Stomach (tissue), 9 donors: ENCODE measurements around the gene TRAK1. TPM values are rescaled to one million over a fixed set of nuclear protein-coding genes. Genes with fewer than 3 reads are reported as not detected.

Experiments used
- DNase-seq, 2 donors: peaks; one replicate each; pipeline versions ENCODE4 v3.0.0 to v3.0.0-alpha.2; 2013 to 2019
- H3K27ac ChIP-seq, 5 donors: fragments of 200-600 bp in 4 of 5; sonication (generic) in 4 of 5; one replicate each; pipeline ENCODE4 v1.5.1; 2013 to 2019; ENCODE audit warnings: mild to moderate bottlenecking in 1 of 5, moderate library complexity in 1 of 5
- H3K27me3 ChIP-seq, 3 donors: fragments of 200-600 bp; sonication (generic); one replicate each; pipeline ENCODE4 v1.5.1; 2017 to 2019; ENCODE audit warnings: mixed run types in 1 of 3
- H3K36me3 ChIP-seq, 4 donors: fragments of 200-600 bp; sonication (generic); 1 replicate in 3 of 4; 2 replicates in 1 of 4; pipeline ENCODE4 v1.5.1; 2016 to 2019
- H3K4me1 ChIP-seq, 4 donors: fragments of 200-600 bp; sonication (generic); one replicate each; pipeline ENCODE4 v1.5.1; 2016 to 2019
- H3K4me3 ChIP-seq, 4 donors: fragments of 200-600 bp; sonication (generic) in 3 of 4; one replicate each; pipeline ENCODE4 v1.5.1; 2016 to 2019; ENCODE audit warnings: mild to moderate bottlenecking in 1 of 4
- H3K9me3 ChIP-seq, 4 donors: fragments of 200-600 bp; sonication (generic); one replicate each; pipeline ENCODE4 v1.5.1; 2016 to 2019
- CTCF ChIP-seq, 7 experiments: fragments of 450-650 bp in 4 of 7; fragments of 200-600 bp in 3 of 7; sonication (generic) in 3 of 7; IDR thresholded peaks; one replicate each; pipeline ENCODE4 v1.5.1; 2016 to 2019; ENCODE audit warnings: antibody characterized with exemption in 7 of 7, control low read depth in 2 of 7, mild to moderate bottlenecking in 1 of 7
- EP300 ChIP-seq: sonication (generic); formaldehyde crosslinking; IDR thresholded peaks from one replicate; pipeline ENCODE4 v1.6.1; 2017; ENCODE audit warnings: antibody characterized with exemption
- POLR2A ChIP-seq, 4 donors: fragments of 450-650 bp; IDR thresholded peaks; one replicate each; pipeline ENCODE4 v1.6.1; 2016; ENCODE audit warnings: antibody characterized with exemption in 4 of 4, control low read depth in 2 of 4, mild to moderate bottlenecking in 1 of 4, moderate library complexity in 1 of 4
- POLR2AphosphoS5 ChIP-seq, 3 donors: sonication (generic); formaldehyde crosslinking; IDR thresholded peaks; one replicate each; pipeline ENCODE4 v1.6.1; 2016; ENCODE audit warnings: antibody characterized with exemption in 3 of 3
- WGBS, 5 donors: extraction: QIAGEN DNeasy Blood & Tissue Kit in 3 of 5; methylation state at CpG; one replicate each; pipeline versions ENCODE4 v1.1.5 to v1.1.7; 2013 to 2018; 5-methylcytosine and 5-hydroxymethylcytosine counted together
- intact Hi-C: fragments of 100-400 bp; cut with DNase I; formaldehyde crosslinking; loops from one replicate; pipeline ENCODE4 v1.15.1; 2023; ENCODE audit warnings: low total_unique reads
- polyA plus RNA-seq, 3 donors: library from polyadenylated mRNA; stranded (reverse); fragments of 200-250 nt; gene quantifications; one replicate each; pipeline ENCODE4 v1.2.3, GENCODE V29; 2013
- total RNA-seq, 5 donors: library from RNA; depleted of rRNA; stranded (reverse); fragments of >200 nt; gene quantifications; one replicate each; pipeline versions ENCODE4 v1.1.0 to v1.2.3, GENCODE V29; 2014 to 2016
- donor health status: healthy with polysubstance abuse.
- donor health status: Bipolar disorder and iron deficiency.
- donor health status: healthy.

The TRAK1 gene
- total and polyA plus RNA-seq, 8 donors, result 17.2 to 328 (median 86.0) TPM

GRCh38 chr3:42057561-42058211 is 33.5 kb upstream of the TRAK1 start:
- H3K4me3 ChIP-seq, result no peak overlapping the region
- WGBS, 5 donors, result 70 to 81% (median 78%) methylated on average over 7 of the region's 7 CpGs
- no peaks in the 10 kb centered on the region for H3K27me3 ChIP-seq
- DNase-seq, result no peak
- TF ChIP-seq CTCF (IDR thresholded peaks at IDR 0.05) (no peak), POLR2AphosphoS5 (IDR thresholded peaks at IDR 0.05) (no peak), EP300 (no peak), POLR2A (IDR thresholded peaks at IDR 0.05) (no peak)
- H3K9me3 ChIP-seq, result no peaks in the 10 kb centered on the region
- intact Hi-C loops, result no loop called here
- H3K27ac ChIP-seq, result no peak overlapping the region
- H3K36me3 ChIP-seq, result no peaks in the 10 kb centered on the region
- H3K4me1 ChIP-seq, result peaks cover 8 to 60% (median 41%) of the 10 kb centered on the region in 4 donors

GRCh38 chr3:42061025-42061712 is 30.0 kb upstream of the TRAK1 start:
- intact Hi-C loops, result no loop called here
- 49 to 63% (median 55%) methylated on average over 7 of the region's 7 CpGs for WGBS, 5 donors
- peak overlapping the region in 4 of 5 donors; percentile 71 to 82 (median 76) for H3K27ac ChIP-seq
- DNase-seq, result no peak
- H3K4me3 ChIP-seq, result no peak overlapping the region
- H3K27me3 ChIP-seq, result no peaks in the 10 kb centered on the region
- TF ChIP-seq POLR2AphosphoS5 (IDR thresholded peaks at IDR 0.05) (no peak), POLR2A (IDR thresholded peaks at IDR 0.05) (no peak)
- no peaks in the 10 kb centered on the region for H3K36me3 ChIP-seq
- peaks cover 4 to 49% (median 30%) of the 10 kb centered on the region in 4 donors for H3K4me1 ChIP-seq
- H3K9me3 ChIP-seq, result no peaks in the 10 kb centered on the region

- intact Hi-C loops, result no loop called here
- peak overlapping the region in 4 of 5 donors; percentile 71 to 82 (median 76) for H3K27ac ChIP-seq
- peaks cover 11 to 56% (median 37%) of the 10 kb centered on the region in 4 donors for H3K4me1 ChIP-seq
- DNase-seq, result peak; percentile 38 to 86
- H3K27me3 ChIP-seq, result no peaks in the 10 kb centered on the region
- H3K9me3 ChIP-seq, result no peaks in the 10 kb centered on the region
- H3K36me3 ChIP-seq, result no peaks in the 10 kb centered on the region
- TF ChIP-seq CTCF (IDR thresholded peaks at IDR 0.05), result no peak
- peak; percentile 53 to 72 (median 68) for TF ChIP-seq POLR2AphosphoS5 (IDR thresholded peaks at IDR 0.05)
- 34 to 71% (median 55%) methylated on average over 6 of the region's 6 CpGs for WGBS, 5 donors
- no peak overlapping the region for H3K4me3 ChIP-seq
These were observed 29.3 kb upstream of the TRAK1 start for GRCh38 chr3:42061713-42062380.

GRCh38 chr3:42062464-42062863 is 28.7 kb upstream of the TRAK1 start:
- H3K4me3 ChIP-seq, result no peak overlapping the region
- H3K36me3 ChIP-seq, result no peaks in the 10 kb centered on the region
- intact Hi-C loops, result no loop called here
- 92 to 100% (median 96%) methylated on average over 1 of the region's 1 CpG for WGBS, 5 donors
- H3K4me1 ChIP-seq, result peaks cover 11 to 62% (median 42%) of the 10 kb centered on the region in 4 donors
- no peak for TF ChIP-seq CTCF (IDR thresholded peaks at IDR 0.05)
- no peak for TF ChIP-seq POLR2A (IDR thresholded peaks at IDR 0.05)
- no peak for TF ChIP-seq EP300
- no peak for TF ChIP-seq POLR2AphosphoS5 (IDR thresholded peaks at IDR 0.05)
- H3K9me3 ChIP-seq, result no peaks in the 10 kb centered on the region
- peak overlapping the region; percentile 61 to 82 (median 75) for H3K27ac ChIP-seq
- DNase-seq, result no peak
- no peaks in the 10 kb centered on the region for H3K27me3 ChIP-seq
